HepG2 (cell line): Measurements from ENCODE around the gene SMURF2. TPM values are rescaled to one million over a fixed set of nuclear protein-coding genes. Genes with fewer than 3 reads are reported as not detected.

Experiments used
- ATAC-seq: fragments of 200-7000 bp; cut with Tn5 transposase; 3 replicates; pipeline ENCODE4 v1.9.1; 2020; ENCODE audit warnings: mild to moderate bottlenecking, moderate library complexity
- BruUV-seq: library from RNA; stranded (reverse); fragments of 400-500 nt; replicated peaks from 2 replicates; lab custom pipeline; 2021; lab: Mats Ljungman, UMichigan
- CTCF ChIA-PET: fragments of 300-600 bp; formaldehyde crosslinking; extraction: SDS; loops from one replicate; lab custom pipeline; 2021; ENCODE audit warnings: low total read pairs, inconsistent platforms, low intra/inter-chr PET ratio; lab: Yijun Ruan, JAX
- POLR2A ChIA-PET: fragments of 350-600 bp; sonication (Branson Sonifier 250); formaldehyde crosslinking; loops from one replicate; lab custom pipeline; 2020; ENCODE audit warnings: antibody characterized with exemption, inconsistent platforms; lab: Yijun Ruan, JAX
- DNase-seq: peaks from one replicate; pipeline ENCODE4 v3.0.0-alpha.2; 2015; ENCODE audit warnings: low spot score
- FAIRE-seq: peaks from 3 replicates; lab custom pipeline; 2011; peaks lifted over from hg19 to GRCh38; lab: Jason Lieb, UNC
- H2AFZ ChIP-seq: one replicate; pipeline ENCODE4 v1.6.1; 2011; ENCODE audit warnings: low read length, inconsistent platforms
- H3K27ac ChIP-seq: fragments of 300-600 bp; 3 replicates; pipeline ENCODE4 v1.8.0; 2011; ENCODE audit warnings: mixed run types, mild to moderate bottlenecking, mixed read lengths, low read length, inconsistent platforms; ENCODE audit not compliant: insufficient read depth; ENCODE audit errors: extremely low read length
- H3K27me3 ChIP-seq, 2 experiments: fragments of 200-600 bp in 1 of 2; 2 replicates in 1 of 2; 3 replicates in 1 of 2; pipeline versions ENCODE4 v1.6.0 to v1.8.0; 2011; ENCODE audit warnings: low read length in 2 of 2, mild to moderate bottlenecking in 2 of 2, moderate library complexity in 2 of 2, inconsistent platforms in 1 of 2; ENCODE audit not compliant: insufficient read depth in 2 of 2, control insufficient read depth in 1 of 2
- H3K36me3 ChIP-seq, 2 experiments: fragments of 200-600 bp in 1 of 2; replicated peaks in 1 of 2; 2 replicates in 1 of 2; 3 replicates in 1 of 2; pipeline versions ENCODE4 v1.5.1 to v1.8.0; 2011; ENCODE audit warnings: low read length in 2 of 2, inconsistent platforms in 1 of 2; ENCODE audit not compliant: insufficient read depth in 2 of 2, control insufficient read depth in 1 of 2
- H3K4me1 ChIP-seq: 2 replicates; pipeline ENCODE4 v1.5.1; 2012; ENCODE audit warnings: low read length, inconsistent platforms; ENCODE audit not compliant: insufficient read depth
- H3K4me2 ChIP-seq: 2 replicates; pipeline ENCODE4 v1.6.0; 2011; ENCODE audit warnings: low read depth, low read length, inconsistent platforms
- H3K4me3 ChIP-seq, 3 experiments: fragments of 200-600 bp in 1 of 3; sonication (generic), shearing (Covaris generic) in 1 of 3; replicated peaks in 1 of 3; 2 replicates each; pipeline ENCODE4 v1.5.1; 2011 to 2016; ENCODE audit warnings: low read length in 3 of 3, inconsistent platforms in 2 of 3, low read depth in 2 of 3, mild to moderate bottlenecking in 2 of 3, control low read depth in 1 of 3, mixed read lengths in 1 of 3; ENCODE audit not compliant: insufficient read depth in 1 of 3
- H3K79me2 ChIP-seq: one replicate; pipeline ENCODE4 v1.6.1; 2011; ENCODE audit warnings: low read length, inconsistent platforms; ENCODE audit not compliant: insufficient read depth
- H3K9ac ChIP-seq: 2 replicates; pipeline ENCODE4 v1.6.0; 2011; ENCODE audit warnings: mild to moderate bottlenecking, low read depth, low read length, inconsistent platforms; ENCODE audit not compliant: insufficient read depth
- H3K9me3 ChIP-seq: 2 replicates; pipeline ENCODE4 v1.5.1; 2012; ENCODE audit warnings: mild to moderate bottlenecking, low read length
- H4K20me1 ChIP-seq: 2 replicates; pipeline ENCODE4 v1.6.0; 2011; ENCODE audit warnings: inconsistent platforms, mild to moderate bottlenecking, low read length, moderate library complexity; ENCODE audit not compliant: insufficient read depth
- MYNN ChIP-seq: sonication (generic); formaldehyde crosslinking; IDR thresholded peaks from 2 replicates; pipeline ENCODE4 v1.4.0; 2020; ENCODE audit warnings: mild to moderate bottlenecking, low read depth, missing genetic modification reagents
- ZMYM3 ChIP-seq: sonication (generic); formaldehyde crosslinking; IDR thresholded peaks from 2 replicates; pipeline ENCODE4 v1.5.1; 2020; ENCODE audit warnings: mild to moderate bottlenecking, missing genetic modification reagents
- ZNF121 ChIP-seq: sonication (generic); formaldehyde crosslinking; IDR thresholded peaks from 2 replicates; pipeline ENCODE4 v1.5.0; 2020; ENCODE audit warnings: mild to moderate bottlenecking, missing genetic modification reagents
- ZNF770 ChIP-seq: sonication (generic); formaldehyde crosslinking; IDR thresholded peaks from 2 replicates; pipeline ENCODE4 v1.5.0; 2020; ENCODE audit warnings: mild to moderate bottlenecking, missing genetic modification reagents
- ZNF850 ChIP-seq: sonication (generic); formaldehyde crosslinking; conservative IDR thresholded peaks from 2 replicates; pipeline ENCODE4 v1.9.0; 2021; ENCODE audit warnings: mild to moderate bottlenecking, missing genetic modification reagents
- WGBS: methylation state at CpG from one replicate; pipeline ENCODE4 v1.1.6; 2017; ENCODE audit warnings: low lambda C conversion rate; 5-methylcytosine and 5-hydroxymethylcytosine counted together
- in situ Hi-C: cut with HindIII; loops from 2 replicates; pipeline ENCODE4 v1.10.0; 2017; ENCODE audit warnings: low pct_unique_long_range_greater_than_20kb; ENCODE audit not compliant: extremely low pct_ligation_motif_present
- intact Hi-C: fragments of 100-400 bp; cut with micrococcal nuclease; formaldehyde crosslinking; loops from one replicate; pipeline ENCODE4 v1.10.0; 2022; ENCODE audit not compliant: unreplicated experiment
- polyA plus RNA-seq, 8 experiments: library from polyadenylated mRNA; depleted of rRNA in 3 of 8; stranded (reverse) in 7 of 8; unstranded in 1 of 8; fragments of >200 nt; fragmentation: Illumina TruSeq in 4 of 8; extraction: Trizol in 4 of 8; gene quantifications; 2 replicates each; pipeline versions ENCODE4 v1.2.1 to v1.2.3, GENCODE V29; 2011 to 2016; ENCODE audit warnings: low read depth in 4 of 8, missing spikeins in 1 of 8, mixed read lengths in 1 of 8; ENCODE audit not compliant: insufficient read depth in 1 of 8
- total RNA-seq, 5 experiments: library from RNA; depleted of rRNA; stranded (reverse); fragments of >200 nt; fragmentation: Illumina TruSeq; extraction: Trizol; gene quantifications; 2 replicates each; pipeline ENCODE4 v1.2.3, GENCODE V29; 2016; ENCODE audit warnings: low read depth in 1 of 5

The SMURF2 gene
- total and polyA plus RNA-seq, 2 of the 13 experiments (the other 11 are each of a cell fraction or from before 2014, with no cell fraction given), result 14.9 to 24.3 TPM

GRCh38 chr17:64630309-64631223, 31.5 kb downstream of the SMURF2 start:
- DNase-seq, result no peak
- TF ChIP-seq ZMYM3 (CRISPR knock-in tag) (peak; percentile 50; the same call in 1 of the 2 replicates), ZNF770 (CRISPR knock-in tag) (peak; percentile 80), ZNF850 (CRISPR knock-in tag) (no peak), MYNN (CRISPR knock-in tag) (no peak), ZNF121 (peak; percentile 93)

More at GRCh38 chr17:64630309-64631223, 31.5 kb downstream of the SMURF2 start:
- Histone ChIP-seq H3K4me2 (no peak overlapping the region), H4K20me1 (0 out of 2 replicates have a peak, but pooled peaks cover 3% of the 10 kb centered on the region), H3K9me3 (no peaks in the 10 kb centered on the region), H3K27ac (no peak overlapping the region), H3K4me1 (peaks cover 51% of the 10 kb centered on the region), H3K27me3 (no peaks in the 10 kb centered on the region), H3K4me3 (no peak overlapping the region), H3K9ac (no peak overlapping the region), H2AFZ (no peak overlapping the region), H3K36me3 (no peaks in the 10 kb centered on the region), H3K79me2 (peaks cover 25% of the 10 kb centered on the region)
- in situ Hi-C loops (loop anchor here (25.0 kb wide), 2 partner anchors 93 to 318 kb away; no protein-coding TSS in a partner anchor), intact Hi-C loops (no loop called here)
- no peak for ATAC-seq
- no TSS peak for BruUV-seq
- 94% methylated on average over 6 of the region's 6 CpGs for WGBS
- ChIA-PET CTCF (no interaction called here), POLR2A (no interaction called here)
- no peak for FAIRE-seq
